Adrenal gland (tissue), 12 donors: ENCODE results near the gene MAP4K3. TPM values are rescaled to one million over a fixed set of nuclear protein-coding genes. Genes with fewer than 3 reads are reported as not detected.

Experiments
- DNase-seq, 7 donors: peaks; one replicate each; pipeline ENCODE4 v3.0.0-alpha.2; 2019 to 2020
- H3K27ac ChIP-seq, 5 donors: fragments of 200-600 bp; sonication (generic) in 4 of 5; 1 replicate in 3 of 5; 2 replicates in 2 of 5; pipeline versions ENCODE4 v1.5.1 to v1.8.0; 2016 to 2020; ENCODE audit warnings: mild to moderate bottlenecking in 1 of 5
- H3K27me3 ChIP-seq: fragments of 200-600 bp; 2 replicates; pipeline ENCODE4 v1.8.0; 2021
- H3K36me3 ChIP-seq, 2 donors: fragments of 200-600 bp; replicated peaks in 1 of 2; 1 replicate in 1 of 2; 2 replicates in 1 of 2; pipeline versions ENCODE4 v1.5.1 to v1.8.0; 2018 to 2022
- H3K4me1 ChIP-seq, 2 donors: fragments of 200-600 bp; replicated peaks in 1 of 2; 1 replicate in 1 of 2; 2 replicates in 1 of 2; pipeline versions ENCODE4 v1.5.1 to v1.8.0; 2018 to 2021
- H3K4me3 ChIP-seq, 4 donors: fragments of 200-600 bp; sonication (generic) in 3 of 4; one replicate each; pipeline ENCODE4 v1.5.1; 2016 to 2018
- H3K9me3 ChIP-seq, 3 donors: fragments of 200-600 bp; sonication (generic) in 1 of 3; replicated peaks in 1 of 3; 1 replicate in 2 of 3; 2 replicates in 1 of 3; pipeline versions ENCODE4 v1.5.1 to v1.8.0; 2016 to 2021
- CTCF ChIP-seq, 6 experiments: fragments of 450-650 bp in 4 of 6; fragments of 200-600 bp in 2 of 6; sonication (generic) in 1 of 6; IDR thresholded peaks; 1 replicate in 5 of 6; 2 replicates in 1 of 6; pipeline versions ENCODE4 v1.5.1 to v1.8.0; 2016 to 2021; ENCODE audit warnings: antibody characterized with exemption in 6 of 6, mild to moderate bottlenecking in 2 of 6, moderate library complexity in 1 of 6
- POLR2A ChIP-seq, 2 donors: fragments of 450-650 bp; IDR thresholded peaks; one replicate each; pipeline ENCODE4 v1.6.1; 2017; ENCODE audit warnings: antibody characterized with exemption in 2 of 2, mild to moderate bottlenecking in 2 of 2, moderate library complexity in 1 of 2
- WGBS, 4 donors: extraction: QIAGEN DNeasy Blood & Tissue Kit in 2 of 4; methylation state at CpG; one replicate each; pipeline versions ENCODE4 v1.1.5 to v1.1.7; 2013 to 2017; 5-methylcytosine and 5-hydroxymethylcytosine counted together
- intact Hi-C, 2 donors: fragments of 100-400 bp; cut with DNase I; formaldehyde crosslinking; loops; one replicate each; pipeline versions ENCODE4 v1.14.1 to v1.15.0; 2022 to 2023
- polyA plus RNA-seq, 3 donors: library from polyadenylated mRNA; stranded (reverse); fragments of 200-250 nt in 2 of 3; fragments of 350-450 nt in 1 of 3; fragmentation: Illumina TruSeq in 1 of 3; extraction: RNeasy Lipid Tissue Mini Kit (QIAGEN cat#74804) in 1 of 3; gene quantifications; one replicate each; pipeline ENCODE4 v1.2.3, GENCODE V29; 2013 to 2014
- total RNA-seq, 9 donors: library from RNA; depleted of rRNA in 4 of 9; stranded (reverse); fragments of >200 nt in 4 of 9; fragments of 120-200 nt in 1 of 9; fragmentation: NEBNext Ultra II Directional in 1 of 9; extraction: Animal tissue kit (Norgen Biotek cat#: 25700) in 1 of 9; gene quantifications; one replicate each; pipeline versions ENCODE4 v1.1.0 to v1.2.4, GENCODE V29; 2013 to 2023
- donor health status: healthy with polysubstance abuse.
- donor health status: Bipolar disorder and iron deficiency.
- donor health status: DM: yes; HTN: yes; CAD: no.
- donor health status: DM: no; HTN: no; CAD: no.
- donor health status: DM: no; HTN: no; CAD: no.
- donor health status: DM: yes; HTN: yes; CAD: no.

The MAP4K3 gene
- total and polyA plus RNA-seq, 12 donors = 15.4 to 79.7 (median 38.8) TPM

- TF ChIP-seq POLR2A (IDR thresholded peaks at IDR 0.05) (no peak), CTCF (IDR thresholded peaks at IDR 0.05) (no peak)
- no peaks in the 10 kb centered on the region for H3K36me3 ChIP-seq
- no peak overlapping the region for H3K4me3 ChIP-seq
- H3K27me3 ChIP-seq = no peaks in the 10 kb centered on the region
- peaks cover 8 to 37% of the 10 kb centered on the region in 2 donors for H3K4me1 ChIP-seq
- WGBS, 4 donors = 88 to 100% (median 99%) methylated on average over 1 of the region's 1 CpG
- H3K9me3 ChIP-seq = no peaks in the 10 kb centered on the region
- no peak for DNase-seq
- H3K27ac ChIP-seq = no peak overlapping the region
- intact Hi-C loops = no loop called here
Measured at GRCh38 chr2:39422700-39423099, 14.4 kb downstream of the MAP4K3 start.

- Histone ChIP-seq H3K4me1 (peaks cover 12 to 38% of the 10 kb centered on the region in 2 donors), H3K36me3 (no peaks in the 10 kb centered on the region), H3K9me3 (no peaks in the 10 kb centered on the region), H3K4me3 (no peak overlapping the region), H3K27me3 (no peaks in the 10 kb centered on the region), H3K27ac (no peak overlapping the region)
- 98 to 100% (median 100%) methylated on average over 2 of the region's 2 CpGs for WGBS, 4 donors
- DNase-seq = no peak
- TF ChIP-seq CTCF (IDR thresholded peaks at IDR 0.05) = no peak
- intact Hi-C loops = no loop called here
Measured at GRCh38 chr2:39421354-39421753, 15.7 kb downstream of the MAP4K3 start.

- intact Hi-C loops = no loop called here
- no peak overlapping the region for H3K27ac ChIP-seq
- H3K27me3 ChIP-seq = no peaks in the 10 kb centered on the region
- H3K9me3 ChIP-seq = no peaks in the 10 kb centered on the region
- WGBS, 4 donors = 85 to 86% (median 85%) methylated on average over 6 of the region's 6 CpGs
- no peak for DNase-seq
- H3K4me1 ChIP-seq = peaks cover 12 to 40% of the 10 kb centered on the region in 2 donors
- TF ChIP-seq CTCF (IDR thresholded peaks at IDR 0.05) (no peak), POLR2A (IDR thresholded peaks at IDR 0.05) (no peak)
- no peaks in the 10 kb centered on the region for H3K36me3 ChIP-seq
- no peak overlapping the region for H3K4me3 ChIP-seq
Measured at GRCh38 chr2:39419282-39420223, 17.5 kb downstream of the MAP4K3 start.

GRCh38 chr2:39418491-39418890 is 18.6 kb downstream of the MAP4K3 start:
- intact Hi-C loops = no loop called here
- Histone ChIP-seq H3K9me3 (no peaks in the 10 kb centered on the region), H3K4me3 (no peak overlapping the region), H3K4me1 (peaks cover 15 to 46% of the 10 kb centered on the region in 2 donors), H3K36me3 (no peaks in the 10 kb centered on the region), H3K27me3 (no peaks in the 10 kb centered on the region), H3K27ac (no peak overlapping the region)
- no peak for DNase-seq
- 79 to 82% (median 81%) methylated on average over 5 of the region's 5 CpGs for WGBS, 4 donors
- TF ChIP-seq CTCF (IDR thresholded peaks at IDR 0.05) = no peak
- no peak for TF ChIP-seq POLR2A (IDR thresholded peaks at IDR 0.05)
